Aorta (tissue), 5 donors: ENCODE data around the gene GALNT13. TPM values are rescaled to one million over a fixed set of nuclear protein-coding genes. Genes with fewer than 3 reads are reported as not detected.

Experiments
- ATAC-seq: fragments of 200-7000 bp; cut with Tn5 transposase; one replicate; pipeline ENCODE4 v1.9.1; 2022; ENCODE audit warnings: moderate library complexity; ENCODE audit not compliant: low FRiP score
- DNase-seq, 2 donors: peaks; one replicate each; pipeline ENCODE4 v3.0.0-alpha.2; 2020
- H3K27ac ChIP-seq, 2 donors: one replicate each; pipeline ENCODE4 v1.5.1; 2013; ENCODE audit warnings: low read length in 2 of 2, mild to moderate bottlenecking in 2 of 2, moderate library complexity in 2 of 2, control low read depth in 1 of 2, inconsistent platforms in 1 of 2, low read depth in 1 of 2
- H3K27me3 ChIP-seq, 2 donors: one replicate each; pipeline ENCODE4 v1.6.1; 2013; ENCODE audit warnings: control low read depth in 1 of 2, low read length in 1 of 2, mild to moderate bottlenecking in 1 of 2, moderate library complexity in 1 of 2; ENCODE audit not compliant: insufficient read depth in 2 of 2, control insufficient read depth in 1 of 2
- H3K36me3 ChIP-seq, 2 donors: one replicate each; pipeline ENCODE4 v1.6.1; 2013; ENCODE audit warnings: control low read depth in 1 of 2, low read length in 1 of 2, mild to moderate bottlenecking in 1 of 2; ENCODE audit not compliant: insufficient read depth in 2 of 2, control insufficient read depth in 1 of 2
- H3K4me1 ChIP-seq, 2 donors: one replicate each; pipeline ENCODE4 v1.6.1; 2013; ENCODE audit warnings: low read length in 2 of 2, control low read depth in 1 of 2, mild to moderate bottlenecking in 1 of 2, moderate library complexity in 1 of 2; ENCODE audit not compliant: insufficient read depth in 2 of 2, control insufficient read depth in 1 of 2
- H3K4me3 ChIP-seq, 2 donors: one replicate each; pipeline ENCODE4 v1.5.1; 2013; ENCODE audit warnings: low read length in 2 of 2, control low read depth in 1 of 2, mild to moderate bottlenecking in 1 of 2
- H3K9me3 ChIP-seq: one replicate; pipeline ENCODE4 v1.6.1; 2013; ENCODE audit warnings: mild to moderate bottlenecking, low read length; ENCODE audit not compliant: control insufficient read depth
- WGBS, 2 donors: extraction: QIAGEN DNeasy Blood & Tissue Kit; methylation state at CpG; one replicate each; pipeline ENCODE4 v1.1.7; 2013; 5-methylcytosine and 5-hydroxymethylcytosine counted together
- intact Hi-C, 2 donors: fragments of 100-400 bp; cut with DNase I; formaldehyde crosslinking; loops; one replicate each; pipeline versions ENCODE4 v1.14.2 to v1.15.0; 2022
- polyA plus RNA-seq, 2 donors: library from polyadenylated mRNA; stranded (reverse); fragments of 200-250 nt; gene quantifications; one replicate each; pipeline ENCODE4 v1.2.3, GENCODE V29; 2013
- total RNA-seq, 2 donors: library from RNA; stranded (reverse); fragmentation: NEBNext Ultra II Directional; extraction: Animal tissue kit (Norgen Biotek cat#: 25700); gene quantifications; one replicate each; pipeline ENCODE4 v1.2.1, GENCODE V29; 2021
- donor health status: healthy with polysubstance abuse.
- donor health status: Bipolar disorder and iron deficiency.
- donor health status: DM: no; HTN: no; CAD: no.
- donor health status: DM: no; HTN: no; CAD: no.
- donor health status: DM: yes; HTN: yes; CAD: no.

Gene GALNT13
- total and polyA plus RNA-seq, 4 donors = 0.74 to 4.9 (median 1.3) TPM

- WGBS, 2 donors = 89 to 92% methylated on average over 1 of the region's 1 CpG
- no peaks in the 10 kb centered on the region for H3K4me1 ChIP-seq
- H3K27me3 ChIP-seq = no peaks in the 10 kb centered on the region
- H3K4me3 ChIP-seq = no peak overlapping the region
- no peaks in the 10 kb centered on the region for H3K9me3 ChIP-seq
- ATAC-seq (no peak), DNase-seq (no peak)
- H3K36me3 ChIP-seq = no peaks in the 10 kb centered on the region
- H3K27ac ChIP-seq = no peak overlapping the region
- intact Hi-C loops = no loop called here
Observed at GRCh38 chr2:154392256-154392655, 520.5 kb downstream of the GALNT13 start.

GRCh38 chr2:154394600-154394999 lies 522.9 kb downstream of the GALNT13 start:
- H3K9me3 ChIP-seq = no peaks in the 10 kb centered on the region
- H3K4me1 ChIP-seq = no peaks in the 10 kb centered on the region
- H3K4me3 ChIP-seq = no peak overlapping the region
- H3K36me3 ChIP-seq = no peaks in the 10 kb centered on the region
- DNase-seq (no peak), ATAC-seq (no peak)
- intact Hi-C loops = no loop called here
- 57 to 72% methylated on average over 3 of the region's 3 CpGs for WGBS, 2 donors
- H3K27ac ChIP-seq = no peak overlapping the region
- no peaks in the 10 kb centered on the region for H3K27me3 ChIP-seq

- no peak for DNase-seq
- no peak overlapping the region for H3K4me3 ChIP-seq
- intact Hi-C loops = no loop called here
Observed at GRCh38 chr2:154400563-154401290, 529.0 kb downstream of the GALNT13 start.

GRCh38 chr2:154402213-154402612 lies 530.5 kb downstream of the GALNT13 start:
- intact Hi-C loops = no loop called here

More at GRCh38 chr2:154400563-154401290, 529.0 kb downstream of the GALNT13 start:
- Histone ChIP-seq H3K9me3 (no peaks in the 10 kb centered on the region), H3K4me1 (no peaks in the 10 kb centered on the region), H3K27ac (no peak overlapping the region), H3K27me3 (no peaks in the 10 kb centered on the region), H3K36me3 (no peaks in the 10 kb centered on the region)
- 37 to 47% methylated on average over 4 of the region's 4 CpGs for WGBS, 2 donors
- no peak for ATAC-seq

GRCh38 chr2:154403242-154403790 lies 531.6 kb downstream of the GALNT13 start:
- H3K4me3 ChIP-seq = no peak overlapping the region
- intact Hi-C loops = no loop called here
- no peaks in the 10 kb centered on the region for H3K9me3 ChIP-seq
- DNase-seq (no peak), ATAC-seq (no peak)
- H3K27me3 ChIP-seq = no peaks in the 10 kb centered on the region
- no peaks in the 10 kb centered on the region for H3K4me1 ChIP-seq
- no peak overlapping the region for H3K27ac ChIP-seq
- 92 to 96% methylated on average over 3 of the region's 3 CpGs for WGBS, 2 donors
- H3K36me3 ChIP-seq = no peaks in the 10 kb centered on the region

More at GRCh38 chr2:154402213-154402612, 530.5 kb downstream of the GALNT13 start:
- H3K4me1 ChIP-seq = no peaks in the 10 kb centered on the region
- no peak for ATAC-seq
- DNase-seq = no peak
- no peak overlapping the region for H3K4me3 ChIP-seq
- no peaks in the 10 kb centered on the region for H3K27me3 ChIP-seq
- no peaks in the 10 kb centered on the region for H3K36me3 ChIP-seq
- H3K9me3 ChIP-seq = no peaks in the 10 kb centered on the region
- H3K27ac ChIP-seq = no peak overlapping the region
- WGBS, 2 donors = 6% methylated on average over 3 of the region's 3 CpGs

- ATAC-seq (no peak), DNase-seq (no peak)
- Histone ChIP-seq H3K27me3 (no peaks in the 10 kb centered on the region), H3K9me3 (no peaks in the 10 kb centered on the region), H3K4me1 (no peaks in the 10 kb centered on the region), H3K27ac (no peak overlapping the region), H3K4me3 (no peak overlapping the region), H3K36me3 (no peaks in the 10 kb centered on the region)
- 86 to 87% methylated on average over 1 of the region's 1 CpG for WGBS, 2 donors
- intact Hi-C loops = no loop called here
Observed at GRCh38 chr2:154408786-154409185, 537.1 kb downstream of the GALNT13 start.

- no peak for ATAC-seq
- Histone ChIP-seq H3K4me1 (no peaks in the 10 kb centered on the region), H3K4me3 (no peak overlapping the region), H3K27me3 (no peaks in the 10 kb centered on the region), H3K9me3 (no peaks in the 10 kb centered on the region), H3K27ac (no peak overlapping the region), H3K36me3 (no peaks in the 10 kb centered on the region)
- DNase-seq = no peak
- intact Hi-C loops = no loop called here
- WGBS, 2 donors = 83 to 85% methylated on average over 1 of the region's 1 CpG
Observed at GRCh38 chr2:154422251-154422650, 550.5 kb downstream of the GALNT13 start.

- no peaks in the 10 kb centered on the region for H3K36me3 ChIP-seq
- H3K27me3 ChIP-seq = no peaks in the 10 kb centered on the region
- no peak overlapping the region for H3K27ac ChIP-seq
- DNase-seq = no peak
- no peaks in the 10 kb centered on the region for H3K4me1 ChIP-seq
- H3K9me3 ChIP-seq = no peaks in the 10 kb centered on the region
- no peak for ATAC-seq
- 5 to 10% methylated on average over 2 of the region's 2 CpGs for WGBS, 2 donors
- intact Hi-C loops = no loop called here
- no peak overlapping the region for H3K4me3 ChIP-seq
Observed at GRCh38 chr2:154425994-154426393, 554.3 kb downstream of the GALNT13 start.

- no peaks in the 10 kb centered on the region for H3K4me1 ChIP-seq
- no peak overlapping the region for H3K27ac ChIP-seq
- no peaks in the 10 kb centered on the region for H3K27me3 ChIP-seq
- 89 to 98% methylated on average over 2 of the region's 2 CpGs for WGBS, 2 donors
- DNase-seq (no peak), ATAC-seq (no peak)
- intact Hi-C loops = no loop called here
- no peaks in the 10 kb centered on the region for H3K9me3 ChIP-seq
- H3K36me3 ChIP-seq = no peaks in the 10 kb centered on the region
- H3K4me3 ChIP-seq = no peak overlapping the region
Observed at GRCh38 chr2:154427453-154427852, 555.7 kb downstream of the GALNT13 start.
